GM19035 (cell line): Measurements from ENCODE around the gene RNF121.

Experiments
- ATAC-seq: cut with Tn5 transposase; IDR thresholded peaks from one replicate; pipeline ENCODE4 v1.9.1; 2021; ENCODE audit not compliant: unreplicated experiment

The RNF121 gene

GRCh38 chr11:71933141-71933933 is 4.5 kb downstream of the RNF121 start:
- ATAC-seq = no peak

DNA sequence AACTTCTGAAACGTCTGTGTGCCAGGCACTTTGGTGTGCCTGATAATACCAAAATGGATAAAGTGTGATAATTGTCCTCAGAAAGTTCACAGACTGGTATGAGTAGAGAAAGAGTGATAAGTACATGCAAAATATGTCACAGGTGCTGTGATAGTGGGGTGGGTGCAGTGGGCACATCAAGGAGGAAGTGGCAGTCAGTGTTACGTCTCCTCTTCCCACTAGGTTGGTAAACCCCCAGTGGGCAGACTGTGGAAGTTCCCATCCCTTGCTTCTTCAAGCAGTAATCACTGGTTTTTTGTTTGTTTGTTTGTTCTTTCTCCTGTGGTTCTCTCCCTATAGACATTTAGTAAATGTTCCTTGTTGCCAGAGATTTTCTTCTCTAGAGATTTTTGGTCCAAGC is 5.4 kb downstream of the RNF121 start:
- no peak for ATAC-seq

DNA sequence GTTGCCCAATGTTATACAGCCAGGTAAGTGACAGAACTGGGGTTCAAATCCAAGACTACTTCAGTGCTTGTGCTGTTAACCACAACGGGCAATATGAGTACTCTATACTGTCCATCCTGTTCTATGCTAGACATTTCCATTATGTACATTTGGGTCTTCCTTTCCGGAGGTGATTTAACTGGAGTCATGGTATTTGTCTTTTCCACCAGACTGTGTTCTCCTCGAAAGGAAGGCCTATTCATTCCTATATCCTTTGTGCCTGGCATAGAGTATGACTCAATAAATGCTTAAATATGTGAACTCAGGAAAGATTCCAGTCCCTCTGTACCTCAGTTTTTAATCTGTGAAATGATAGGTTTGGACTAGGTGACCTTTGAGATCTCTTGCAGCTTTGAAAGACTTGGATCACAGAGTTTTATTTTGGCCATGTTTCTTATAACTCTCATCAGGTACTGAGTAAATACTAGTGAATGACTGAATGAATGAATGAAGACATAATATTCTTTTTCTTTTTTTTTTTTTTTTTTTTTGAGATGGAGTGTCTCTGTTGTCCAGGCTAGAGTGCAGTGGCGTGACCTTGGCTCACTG is 6.6 kb downstream of the RNF121 start:
- ATAC-seq = no peak

- no peak for ATAC-seq
Measured at GRCh38 chr11:71936825-71937224, 8.0 kb downstream of the RNF121 start.

- ATAC-seq = no peak
Measured at GRCh38 chr11:71937826-71938225, 9.0 kb downstream of the RNF121 start.

- no peak for ATAC-seq
Measured at GRCh38 chr11:71940561-71941219, 11.8 kb downstream of the RNF121 start.

- ATAC-seq = no peak
Measured at GRCh38 chr11:71946144-71946571, 17.3 kb downstream of the RNF121 start.

GRCh38 chr11:71947498-71947897 is 18.7 kb downstream of the RNF121 start:
- ATAC-seq = no peak

DNA sequence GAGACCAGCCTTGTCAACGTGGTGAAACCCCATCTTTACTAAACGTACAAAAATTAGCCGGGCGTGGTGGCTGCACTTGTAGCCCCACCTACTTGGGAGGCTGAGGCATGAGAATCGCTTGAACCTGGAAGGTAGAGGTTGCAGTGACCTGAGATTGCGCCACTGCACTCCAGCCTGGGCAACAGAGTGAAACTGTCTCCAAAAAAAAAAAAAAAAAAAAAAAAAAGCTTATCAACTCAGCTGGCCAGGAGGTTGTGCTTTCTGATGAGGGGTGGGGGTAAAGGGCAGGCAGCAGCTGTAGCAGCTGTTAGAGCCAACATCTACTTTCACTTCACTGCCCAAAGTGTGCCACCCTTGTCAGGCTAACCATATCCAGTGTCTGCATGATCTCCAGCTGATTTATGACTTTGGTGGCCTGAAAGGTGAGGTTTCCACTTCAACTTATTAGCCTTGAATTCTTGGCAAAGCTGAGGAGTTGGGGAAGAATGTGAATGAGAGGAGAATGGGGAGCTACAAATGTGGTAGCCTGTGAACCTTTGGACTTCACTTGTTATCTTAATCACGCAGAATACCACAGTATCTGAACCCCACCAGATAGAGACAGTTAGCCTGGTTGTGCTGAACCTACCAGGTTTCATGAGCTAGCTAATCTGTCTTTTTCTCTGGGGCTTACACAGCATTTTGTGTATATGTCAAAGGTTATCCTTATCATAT is 19.6 kb downstream of the RNF121 start:
- no peak for ATAC-seq

- ATAC-seq = no peak
Measured at GRCh38 chr11:71949034-71949433, 20.2 kb downstream of the RNF121 start.

GRCh38 chr11:71951741-71952310 is 23.0 kb downstream of the RNF121 start:
- no peak for ATAC-seq

DNA sequence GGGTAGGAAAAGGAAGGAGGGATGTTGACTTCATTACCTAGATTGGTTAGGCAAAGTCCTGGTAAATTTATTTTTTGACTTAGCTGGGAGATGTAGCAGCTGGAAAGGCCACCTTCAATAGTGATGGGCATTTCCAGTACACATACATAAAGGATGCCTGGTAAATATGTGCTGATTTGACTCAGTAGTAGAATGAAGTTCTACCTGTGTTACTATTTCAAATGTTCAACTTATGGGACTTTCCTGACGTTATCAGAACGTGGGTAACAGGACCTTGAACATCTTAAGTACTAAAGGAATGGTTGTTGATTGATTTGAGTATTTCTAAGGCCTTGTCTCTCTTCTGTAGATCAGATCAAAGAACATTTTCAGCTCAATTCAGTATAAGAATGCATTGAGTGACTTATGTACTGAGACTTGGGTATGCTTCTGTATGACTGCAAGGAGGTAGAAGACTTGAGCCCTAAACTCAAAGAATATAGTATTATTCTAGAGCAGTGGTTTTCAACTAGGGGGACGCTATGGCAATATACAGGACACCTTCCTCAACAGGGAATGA is 27.1 kb downstream of the RNF121 start:
- no peak for ATAC-seq

GRCh38 chr11:71962428-71963038 is 33.7 kb downstream of the RNF121 start:
- ATAC-seq = no peak

DNA sequence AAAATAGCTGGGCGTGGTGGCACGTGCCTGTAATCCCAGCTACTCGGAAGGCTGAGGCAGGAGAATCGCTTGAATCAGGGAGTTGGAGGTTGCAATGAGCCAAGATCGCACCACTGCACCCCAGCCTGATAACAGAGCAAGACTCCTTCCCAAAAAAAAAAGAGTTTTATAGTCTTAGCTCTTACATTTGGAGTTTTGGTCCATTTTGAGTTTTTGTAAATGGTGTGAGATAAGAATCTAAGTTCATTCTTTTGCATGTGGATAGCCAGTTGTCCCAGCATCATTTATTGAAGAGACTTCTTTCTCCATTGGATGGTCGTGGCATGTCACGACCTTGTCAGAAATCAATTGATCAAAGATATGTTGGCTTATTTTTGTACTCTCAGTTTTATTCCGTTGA is 34.6 kb downstream of the RNF121 start:
- no peak for ATAC-seq

- ATAC-seq = no peak
Measured at GRCh38 chr11:71964641-71965040, 35.8 kb downstream of the RNF121 start.

- no peak for ATAC-seq
Measured at GRCh38 chr11:71971680-71972079, 42.8 kb downstream of the RNF121 start.

DNA sequence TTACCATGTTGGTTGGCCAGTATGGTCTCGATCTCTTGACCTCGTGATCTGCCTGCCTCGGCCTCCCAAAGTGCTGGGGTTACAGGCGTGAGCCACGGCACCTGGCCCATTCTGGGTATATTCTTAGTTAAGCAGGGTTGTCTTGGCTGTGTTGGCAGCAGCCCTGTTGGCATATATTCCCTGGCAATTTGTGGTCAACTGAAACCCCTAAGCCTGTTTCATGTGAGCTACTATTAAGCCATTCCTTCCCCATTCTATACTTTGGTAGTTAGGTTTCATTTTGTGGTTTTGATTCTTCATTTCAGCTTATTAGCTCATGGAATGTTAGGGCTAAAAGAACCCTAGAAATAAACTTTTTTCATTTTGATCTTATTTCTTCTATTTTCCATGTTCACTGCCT is 47.7 kb downstream of the RNF121 start:
- no peak for ATAC-seq

DNA sequence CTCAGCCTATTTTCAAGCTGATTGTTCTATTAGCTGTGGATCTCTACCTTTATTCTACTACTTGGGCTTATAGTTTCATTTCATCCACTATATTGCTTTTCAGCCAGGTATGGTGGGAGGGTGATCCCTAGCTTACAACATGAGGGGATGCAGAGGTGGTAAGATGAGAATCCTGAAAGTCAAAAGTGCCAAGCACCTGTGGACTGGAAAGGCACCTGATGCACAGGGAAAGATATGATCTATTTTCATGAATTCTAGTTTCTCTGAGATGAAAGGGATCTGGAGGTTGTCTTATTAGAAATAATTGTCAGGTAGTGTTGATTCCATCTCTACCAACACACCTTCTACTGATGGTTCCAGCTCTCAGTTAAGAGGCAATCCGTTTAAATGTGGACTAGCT is 48.2 kb downstream of the RNF121 start:
- ATAC-seq = no peak

GRCh38 chr11:71977743-71978418 is 49.0 kb downstream of the RNF121 start:
- ATAC-seq = no peak

DNA sequence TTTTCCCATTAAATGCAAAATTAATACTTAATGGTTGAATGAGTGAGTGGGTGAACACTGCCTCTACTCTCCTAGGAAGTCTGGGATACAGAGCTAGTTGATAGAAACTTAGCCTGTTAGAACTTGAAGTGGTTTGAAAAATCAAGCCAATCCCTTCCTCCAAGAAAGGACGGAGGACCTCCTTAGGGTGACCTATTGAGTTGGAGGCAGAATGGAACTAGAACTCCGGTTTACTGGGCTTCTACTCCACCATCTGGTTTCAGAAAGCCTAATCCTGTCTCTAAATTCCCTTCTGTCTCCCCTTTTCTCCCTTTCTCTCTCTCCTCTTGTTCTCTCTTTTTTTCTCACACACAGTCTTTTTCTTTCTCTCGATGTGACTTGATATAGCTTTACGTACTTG is 50.2 kb downstream of the RNF121 start:
- no peak for ATAC-seq
